Breast epithelium (tissue), 4 donors: ENCODE data around the gene LIX1. TPM values are rescaled to one million over a fixed set of nuclear protein-coding genes. Genes with fewer than 3 reads are reported as not detected.

ENCODE experiments used
- DNase-seq, 2 donors: peaks; one replicate each; pipeline ENCODE4 v3.0.0-alpha.2; 2019; ENCODE audit warnings: low spot score in 2 of 2
- H3K27ac ChIP-seq, 2 donors: fragments of 200-600 bp; sonication (generic) in 1 of 2; one replicate each; pipeline ENCODE4 v1.5.1; 2016 to 2019; ENCODE audit warnings: mild to moderate bottlenecking in 1 of 2
- H3K27me3 ChIP-seq, 2 donors: fragments of 200-600 bp; sonication (generic) in 1 of 2; one replicate each; pipeline versions ENCODE4 v1.5.1 to v1.6.0; 2017 to 2019; ENCODE audit warnings: control low read depth in 1 of 2, mild to moderate bottlenecking in 1 of 2
- H3K36me3 ChIP-seq: fragments of 200-600 bp; one replicate; pipeline ENCODE4 v1.5.1; 2019
- H3K4me1 ChIP-seq, 2 donors: fragments of 200-600 bp; sonication (generic); one replicate each; pipeline ENCODE4 v1.5.1; 2016 to 2019; ENCODE audit warnings: control low read depth in 1 of 2
- H3K4me3 ChIP-seq, 3 donors: fragments of 200-600 bp; sonication (generic); 1 replicate in 2 of 3; 2 replicates in 1 of 3; pipeline ENCODE4 v1.5.1; 2016 to 2019; ENCODE audit warnings: mild to moderate bottlenecking in 3 of 3, moderate library complexity in 2 of 3
- H3K9me3 ChIP-seq, 2 donors: fragments of 200-600 bp; sonication (generic) in 1 of 2; one replicate each; pipeline ENCODE4 v1.5.1; 2016 to 2019; ENCODE audit warnings: control low read depth in 1 of 2
- CTCF ChIP-seq, 3 donors: fragments of 450-650 bp; IDR thresholded peaks; one replicate each; pipeline ENCODE4 v1.5.1; 2016 to 2017; ENCODE audit warnings: antibody characterized with exemption in 3 of 3, mild to moderate bottlenecking in 3 of 3, moderate library complexity in 3 of 3
- POLR2A ChIP-seq: fragments of 450-650 bp; IDR thresholded peaks from one replicate; pipeline ENCODE4 v1.6.1; 2016; ENCODE audit warnings: antibody characterized with exemption, mild to moderate bottlenecking, moderate library complexity
- POLR2AphosphoS5 ChIP-seq, 3 donors: sonication (generic); formaldehyde crosslinking; IDR thresholded peaks; one replicate each; pipeline ENCODE4 v1.6.1; 2017; ENCODE audit warnings: antibody characterized with exemption in 3 of 3
- intact Hi-C: fragments of 100-400 bp; cut with DNase I; formaldehyde crosslinking; loops from one replicate; pipeline ENCODE4 v1.15.1; 2023; ENCODE audit warnings: low total_unique reads
- total RNA-seq, 3 donors: library from RNA; depleted of rRNA; stranded (reverse); fragments of >200 nt; gene quantifications; one replicate each; pipeline ENCODE4 v1.1.0, GENCODE V29; 2016

The LIX1 gene
- total RNA-seq, 3 donors from 2014 or later: 0.15 TPM; not detected in 2

GRCh38 chr5:97063251-97063650, 79.2 kb downstream of the LIX1 start:
- intact Hi-C loops: no loop called here
- H3K4me1 ChIP-seq: no peaks in the 10 kb centered on the region

DNA sequence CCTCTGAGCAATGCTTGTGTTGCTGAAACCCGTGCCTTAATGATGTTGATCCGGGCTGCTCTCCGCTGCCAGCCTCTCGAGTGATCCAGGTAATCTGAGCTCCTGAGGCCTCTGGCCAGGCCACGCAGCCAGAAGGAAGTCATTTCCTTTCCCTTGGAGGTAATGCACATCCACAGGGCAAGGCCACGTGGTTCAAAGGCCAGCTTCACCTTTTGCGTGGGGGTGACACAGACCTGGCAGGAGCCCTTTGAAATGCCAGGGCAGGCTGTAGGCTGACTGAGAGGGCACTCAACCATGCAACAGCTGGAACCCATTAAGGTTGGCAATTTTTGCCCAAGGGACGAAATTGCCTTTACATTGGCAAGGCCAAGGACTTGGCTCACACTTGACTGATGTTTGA, 80.4 kb downstream of the LIX1 start:
- no peak for DNase-seq
- Histone ChIP-seq H3K36me3 (no peaks in the 10 kb centered on the region), H3K27me3 (no peaks in the 10 kb centered on the region), H3K4me3 (no peak overlapping the region), H3K9me3 (no peaks in the 10 kb centered on the region), H3K27ac (no peak overlapping the region), H3K4me1 (no peaks in the 10 kb centered on the region)
- TF ChIP-seq POLR2AphosphoS5 (IDR thresholded peaks at IDR 0.05) (no peak), POLR2A (no peak)
- intact Hi-C loops: no loop called here

More at GRCh38 chr5:97063251-97063650, 79.2 kb downstream of the LIX1 start:
- no peak overlapping the region for H3K4me3 ChIP-seq
- no peak overlapping the region for H3K27ac ChIP-seq
- H3K36me3 ChIP-seq: no peaks in the 10 kb centered on the region
- H3K27me3 ChIP-seq: no peaks in the 10 kb centered on the region
- TF ChIP-seq POLR2A (no peak), POLR2AphosphoS5 (IDR thresholded peaks at IDR 0.05) (no peak), CTCF (IDR thresholded peaks at IDR 0.05) (no peak)
- no peak for DNase-seq
- H3K9me3 ChIP-seq: no peaks in the 10 kb centered on the region

DNA sequence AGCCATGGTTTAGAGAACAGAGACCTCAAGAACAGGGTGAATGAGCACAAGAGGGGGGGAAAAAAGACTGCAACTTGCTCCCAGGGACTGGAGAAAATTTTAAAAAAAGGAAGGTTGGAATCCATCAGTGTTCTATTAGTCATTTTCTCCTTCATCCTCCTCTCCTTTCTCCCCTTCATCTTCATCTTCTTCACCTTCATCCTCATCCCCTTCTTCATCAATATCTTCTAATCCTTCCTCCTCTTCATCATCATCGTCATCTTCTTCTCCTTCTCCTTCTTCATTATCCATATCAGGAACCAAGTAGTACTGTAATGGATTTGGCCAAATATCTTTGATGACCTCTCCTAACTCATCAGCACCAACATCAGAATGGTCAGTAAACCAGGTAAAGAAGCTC, 86.1 kb downstream of the LIX1 start:
- intact Hi-C loops: no loop called here
- no peak overlapping the region for H3K27ac ChIP-seq
- H3K4me3 ChIP-seq: no peak overlapping the region
- H3K4me1 ChIP-seq: no peaks in the 10 kb centered on the region
- TF ChIP-seq POLR2AphosphoS5 (IDR thresholded peaks at IDR 0.05) (no peak), POLR2A (no peak), CTCF (IDR thresholded peaks at IDR 0.05) (no peak)
- no peaks in the 10 kb centered on the region for H3K9me3 ChIP-seq
- DNase-seq: no peak
- H3K36me3 ChIP-seq: no peaks in the 10 kb centered on the region
- no peaks in the 10 kb centered on the region for H3K27me3 ChIP-seq

DNA sequence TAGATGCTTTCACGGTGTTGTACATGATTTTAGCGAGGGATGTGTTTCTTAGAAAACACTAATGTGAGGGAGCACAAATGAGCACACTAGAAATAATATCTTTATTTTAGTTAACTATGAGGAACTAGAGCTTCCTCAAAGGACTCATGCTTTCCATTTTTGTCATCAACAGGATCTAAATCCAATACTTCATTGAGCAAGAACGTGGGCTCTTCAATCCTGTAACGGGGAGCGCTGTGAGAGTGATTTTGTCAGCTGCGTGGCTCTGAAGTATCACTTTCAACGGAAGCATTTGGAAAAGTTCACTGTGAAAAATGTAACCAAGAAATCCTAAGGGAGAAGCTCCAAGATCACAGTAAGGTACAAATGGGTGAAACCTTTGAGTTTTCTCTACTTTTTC, 93.2 kb downstream of the LIX1 start:
- Histone ChIP-seq H3K4me1 (no peaks in the 10 kb centered on the region), H3K4me3 (no peak overlapping the region), H3K27me3 (no peaks in the 10 kb centered on the region), H3K36me3 (no peaks in the 10 kb centered on the region), H3K9me3 (no peaks in the 10 kb centered on the region), H3K27ac (no peak overlapping the region)
- intact Hi-C loops: no loop called here
- TF ChIP-seq POLR2AphosphoS5 (IDR thresholded peaks at IDR 0.05) (no peak), CTCF (IDR thresholded peaks at IDR 0.05) (no peak), POLR2A (no peak)
- DNase-seq: no peak

GRCh38 chr5:97047076-97047475, 95.3 kb downstream of the LIX1 start:
- Histone ChIP-seq H3K4me1 (no peaks in the 10 kb centered on the region), H3K27ac (no peak overlapping the region), H3K9me3 (no peaks in the 10 kb centered on the region), H3K27me3 (no peaks in the 10 kb centered on the region), H3K4me3 (no peak overlapping the region), H3K36me3 (no peaks in the 10 kb centered on the region)
- no peak for DNase-seq
- TF ChIP-seq POLR2AphosphoS5 (IDR thresholded peaks at IDR 0.05) (no peak), POLR2A (no peak), CTCF (IDR thresholded peaks at IDR 0.05) (no peak)
- intact Hi-C loops: no loop called here
